Ovary (tissue), 9 donors: ENCODE data around the gene RYR1. TPM values are rescaled to one million over a fixed set of nuclear protein-coding genes. Genes with fewer than 3 reads are reported as not detected.

ENCODE experiments used
- DNase-seq, 5 donors: peaks; one replicate each; pipeline ENCODE4 v3.0.0-alpha.2; 2019 to 2020
- H3K27ac ChIP-seq, 2 donors: fragments of 200-600 bp; one replicate each; pipeline versions ENCODE4 v1.5.1 to v1.8.0; 2019 to 2022
- H3K27me3 ChIP-seq: fragments of 200-600 bp; one replicate; pipeline ENCODE4 v1.8.0; 2022
- H3K36me3 ChIP-seq: fragments of 200-600 bp; sonication (generic); one replicate; pipeline ENCODE4 v1.5.1; 2019
- H3K4me1 ChIP-seq: one replicate; pipeline ENCODE4 v1.8.1; 2013; ENCODE audit warnings: mild to moderate bottlenecking, moderate library complexity; ENCODE audit not compliant: insufficient read depth
- H3K4me3 ChIP-seq: fragments of 200-600 bp; sonication (generic); one replicate; pipeline ENCODE4 v1.5.1; 2017
- H3K9me3 ChIP-seq, 2 donors: fragments of 200-600 bp in 1 of 2; sonication (generic) in 1 of 2; one replicate each; pipeline versions ENCODE4 v1.5.1 to v1.8.1; 2013 to 2019; ENCODE audit warnings: mild to moderate bottlenecking in 1 of 2, moderate library complexity in 1 of 2
- EP300 ChIP-seq: sonication (generic); formaldehyde crosslinking; IDR thresholded peaks from one replicate; pipeline ENCODE4 v1.6.1; 2017; ENCODE audit warnings: antibody characterized with exemption
- POLR2A ChIP-seq: fragments of 450-650 bp; IDR thresholded peaks from one replicate; pipeline ENCODE4 v1.6.1; 2017; ENCODE audit warnings: antibody characterized with exemption, mild to moderate bottlenecking, moderate library complexity
- WGBS, 3 donors: extraction: QIAGEN DNeasy Blood & Tissue Kit in 1 of 3; methylation state at CpG; one replicate each; pipeline versions ENCODE4 v1.1.5 to v1.1.7; 2013 to 2017; 5-methylcytosine and 5-hydroxymethylcytosine counted together
- intact Hi-C, 4 donors: fragments of 100-400 bp; cut with DNase I; formaldehyde crosslinking; loops; one replicate each; pipeline versions ENCODE4 v1.11.0 to v1.15.1; 2022 to 2023
- polyA plus RNA-seq, 2 donors: library from polyadenylated mRNA; stranded (reverse); fragments of 200-250 nt in 1 of 2; fragments of 350-450 nt in 1 of 2; fragmentation: Illumina TruSeq in 1 of 2; extraction: RNeasy Lipid Tissue Mini Kit (QIAGEN cat#74804) in 1 of 2; gene quantifications; one replicate each; pipeline ENCODE4 v1.2.3, GENCODE V29; 2013 to 2014
- total RNA-seq, 7 donors: library from RNA; depleted of rRNA in 2 of 7; stranded (reverse); fragments of >200 nt in 2 of 7; fragmentation: NEBNext Ultra II Directional in 3 of 7; extraction: Animal tissue kit (Norgen Biotek cat#: 25700) in 3 of 7; gene quantifications; one replicate each; pipeline versions ENCODE4 v1.1.0 to v1.2.4, GENCODE V29; 2016 to 2023
- TF ChIP-seq, protein P1 (sequence below), 3 donors: fragments of 450-650 bp in 2 of 3; fragments of 200-600 bp in 1 of 3; IDR thresholded peaks; one replicate each; pipeline versions ENCODE4 v1.5.1 to v1.8.0; 2016 to 2022; ENCODE audit warnings: antibody characterized with exemption in 3 of 3, mild to moderate bottlenecking in 1 of 3
- donor health status: DM: no; HTN: no; CAD: no; lungs with moderate emphysema.
- donor health status: DM: no; HTN: no; CAD: no.
- donor health status: Bipolar disorder and iron deficiency.
- donor health status: DM: yes; HTN: yes; CAD: no.
- donor health status: DM: no; HTN: no; CAD: no.
- donor health status: DM: yes; HTN: yes; CAD: no.

The RYR1 gene
- total and polyA plus RNA-seq, 9 donors: 0.57 to 2.6 (median 1.0) TPM

- Histone ChIP-seq H3K4me3 (no peak overlapping the region), H3K27me3 (no peaks in the 10 kb centered on the region), H3K9me3 (no peaks in the 10 kb centered on the region), H3K4me1 (peaks cover 3% of the 10 kb centered on the region), H3K36me3 (no peaks in the 10 kb centered on the region), H3K27ac (no peak overlapping the region)
- TF ChIP-seq, protein P1, sequence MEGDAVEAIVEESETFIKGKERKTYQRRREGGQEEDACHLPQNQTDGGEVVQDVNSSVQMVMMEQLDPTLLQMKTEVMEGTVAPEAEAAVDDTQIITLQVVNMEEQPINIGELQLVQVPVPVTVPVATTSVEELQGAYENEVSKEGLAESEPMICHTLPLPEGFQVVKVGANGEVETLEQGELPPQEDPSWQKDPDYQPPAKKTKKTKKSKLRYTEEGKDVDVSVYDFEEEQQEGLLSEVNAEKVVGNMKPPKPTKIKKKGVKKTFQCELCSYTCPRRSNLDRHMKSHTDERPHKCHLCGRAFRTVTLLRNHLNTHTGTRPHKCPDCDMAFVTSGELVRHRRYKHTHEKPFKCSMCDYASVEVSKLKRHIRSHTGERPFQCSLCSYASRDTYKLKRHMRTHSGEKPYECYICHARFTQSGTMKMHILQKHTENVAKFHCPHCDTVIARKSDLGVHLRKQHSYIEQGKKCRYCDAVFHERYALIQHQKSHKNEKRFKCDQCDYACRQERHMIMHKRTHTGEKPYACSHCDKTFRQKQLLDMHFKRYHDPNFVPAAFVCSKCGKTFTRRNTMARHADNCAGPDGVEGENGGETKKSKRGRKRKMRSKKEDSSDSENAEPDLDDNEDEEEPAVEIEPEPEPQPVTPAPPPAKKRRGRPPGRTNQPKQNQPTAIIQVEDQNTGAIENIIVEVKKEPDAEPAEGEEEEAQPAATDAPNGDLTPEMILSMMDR (IDR thresholded peaks at IDR 0.05): no peak
- TF ChIP-seq POLR2A (no peak), EP300 (no peak)
- WGBS, 3 donors: 74 to 78% (median 75%) methylated on average over 24 of the region's 24 CpGs
- intact Hi-C loops: no loop called here
- DNase-seq: no peak
Observed at GRCh38 chr19:38528213-38528755, 94.8 kb downstream of the RYR1 start.

- TF ChIP-seq POLR2A: no peak
- no peak for TF ChIP-seq EP300
- TF ChIP-seq, protein P1 (IDR thresholded peaks at IDR 0.05): no peak
- no peak for DNase-seq
- 79 to 86% (median 80%) methylated on average over 6 of the region's 6 CpGs for WGBS, 3 donors
- Histone ChIP-seq H3K27me3 (no peaks in the 10 kb centered on the region), H3K4me3 (no peak overlapping the region), H3K27ac (no peak overlapping the region), H3K9me3 (no peaks in the 10 kb centered on the region), H3K4me1 (peaks cover 3% of the 10 kb centered on the region), H3K36me3 (no peaks in the 10 kb centered on the region)
- intact Hi-C loops: no loop called here
Observed at GRCh38 chr19:38528931-38529330, 95.4 kb downstream of the RYR1 start.

- no peak overlapping the region for H3K27ac ChIP-seq
- H3K9me3 ChIP-seq: peaks cover 0 to 6% of the 10 kb centered on the region in 2 donors
- WGBS, 3 donors: 78 to 98% (median 91%) methylated on average over 2 of the region's 2 CpGs
- DNase-seq: no peak
- H3K4me1 ChIP-seq: no peaks in the 10 kb centered on the region
- intact Hi-C loops: no loop called here
- no peak overlapping the region for H3K4me3 ChIP-seq
- no peaks in the 10 kb centered on the region for H3K36me3 ChIP-seq
- TF ChIP-seq EP300 (no peak), POLR2A (no peak)
- TF ChIP-seq, protein P1 (IDR thresholded peaks at IDR 0.05): no peak
- H3K27me3 ChIP-seq: no peaks in the 10 kb centered on the region
Observed at GRCh38 chr19:38531515-38531914, 98.0 kb downstream of the RYR1 start.

DNA sequence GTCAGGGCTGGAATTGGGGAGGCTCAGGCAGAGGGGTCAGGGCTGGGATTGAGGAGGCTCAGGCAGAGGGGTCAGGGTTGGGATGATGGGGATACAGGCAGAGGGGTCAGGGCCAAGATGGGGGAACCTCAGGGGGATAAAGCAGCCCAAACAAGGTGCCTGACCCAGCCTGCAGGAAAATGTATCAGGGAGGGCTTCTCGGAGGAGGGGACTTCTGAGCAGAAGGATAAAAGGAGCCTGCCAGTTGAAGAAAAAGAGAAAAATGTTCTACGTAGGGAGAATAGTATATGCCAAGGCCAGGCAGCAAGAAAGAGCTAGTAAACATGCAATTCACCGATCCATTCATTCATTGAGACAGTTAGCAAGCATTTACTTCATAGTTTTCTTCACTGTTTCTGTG lies 99.4 kb downstream of the RYR1 start:
- H3K27ac ChIP-seq: no peak overlapping the region
- H3K4me3 ChIP-seq: no peak overlapping the region
- no peaks in the 10 kb centered on the region for H3K36me3 ChIP-seq
- no peaks in the 10 kb centered on the region for H3K27me3 ChIP-seq
- peaks cover 0 to 6% of the 10 kb centered on the region in 2 donors for H3K9me3 ChIP-seq
- TF ChIP-seq POLR2A: no peak
- TF ChIP-seq EP300: no peak
- TF ChIP-seq, protein P1 (IDR thresholded peaks at IDR 0.05): no peak
- no peaks in the 10 kb centered on the region for H3K4me1 ChIP-seq
- WGBS, 3 donors: 57 to 72% (median 67%) methylated on average over 3 of the region's 3 CpGs
- intact Hi-C loops: no loop called here
- no peak for DNase-seq
